PC-9 (cell line): ENCODE results near the gene CALR3. TPM values are rescaled to one million over a fixed set of nuclear protein-coding genes. Genes with fewer than 3 reads are reported as not detected.

Source experiments
- BruUV-seq: library from RNA; stranded (reverse); fragments of 400-500 nt; replicated peaks from 2 replicates; lab custom pipeline; 2021; lab: Mats Ljungman, UMichigan
- CTCF ChIA-PET: fragments of 300-600 bp; sonication (Branson Sonifier 250); formaldehyde crosslinking; loops from one replicate; lab custom pipeline; 2022; ENCODE audit warnings: antibody characterized with exemption; lab: Charles Lee
- POLR2A ChIA-PET: fragments of 300-600 bp; sonication (Branson Sonifier 250); formaldehyde crosslinking; loops from one replicate; lab custom pipeline; 2022; ENCODE audit warnings: antibody characterized with exemption; ENCODE audit not compliant: unreplicated experiment; lab: Charles Lee
- DNase-seq, 2 experiments: peaks; one replicate each; pipeline versions ENCODE4 v3.0.0 to v3.0.0-alpha.2; 2015 to 2022; ENCODE audit warnings: mixed read lengths in 1 of 2
- H2AFZ ChIP-seq: fragments of 200-600 bp; sonication (generic); 2 replicates; pipeline ENCODE4 v1.8.1; 2017; ENCODE audit warnings: antibody characterized with exemption
- H3F3A ChIP-seq: fragments of 200-600 bp; sonication (generic); 2 replicates; pipeline ENCODE4 v1.8.1; 2017; ENCODE audit warnings: antibody characterized with exemption, mild to moderate bottlenecking, low read depth; ENCODE audit not compliant: insufficient read depth
- H3K27ac ChIP-seq: fragments of 200-600 bp; sonication (generic); 2 replicates; pipeline ENCODE4 v1.6.1; 2016; ENCODE audit warnings: mixed run types
- H3K27me3 ChIP-seq: fragments of 200-600 bp; sonication (generic); 2 replicates; pipeline ENCODE4 v1.6.1; 2016; ENCODE audit warnings: low read depth, mixed run types; ENCODE audit not compliant: insufficient read depth
- H3K36me3 ChIP-seq: fragments of 200-600 bp; sonication (generic); 2 replicates; pipeline ENCODE4 v1.6.1; 2016; ENCODE audit warnings: low read depth, mixed run types
- H3K4me1 ChIP-seq: fragments of 200-600 bp; sonication (generic); replicated peaks from 2 replicates; pipeline ENCODE4 v1.6.1; 2016; ENCODE audit warnings: mixed run types; ENCODE audit not compliant: insufficient read depth
- H3K4me2 ChIP-seq: fragments of 200-600 bp; sonication (generic); 2 replicates; pipeline ENCODE4 v1.6.1; 2017; ENCODE audit warnings: mixed run types
- H3K4me3 ChIP-seq: fragments of 200-600 bp; sonication (generic); 2 replicates; pipeline ENCODE4 v1.6.1; 2016; ENCODE audit warnings: mixed run types
- H3K79me2 ChIP-seq: fragments of 200-600 bp; sonication (generic); 2 replicates; pipeline ENCODE4 v1.6.1; 2017; ENCODE audit warnings: low read depth, mixed run types
- H3K9me2 ChIP-seq: fragments of 200-600 bp; sonication (generic); 2 replicates; pipeline ENCODE4 v1.8.1; 2017; ENCODE audit warnings: mild to moderate bottlenecking; ENCODE audit not compliant: insufficient read depth
- H3K9me3 ChIP-seq: fragments of 200-600 bp; sonication (generic); 2 replicates; pipeline ENCODE4 v1.8.1; 2016; ENCODE audit warnings: low read depth; ENCODE audit not compliant: insufficient read depth
- H4K20me1 ChIP-seq: fragments of 200-600 bp; sonication (generic); 2 replicates; pipeline ENCODE4 v1.8.1; 2017; ENCODE audit not compliant: insufficient read depth
- EZH2 ChIP-seq: fragments of 200-600 bp; sonication (generic); IDR thresholded peaks from 2 replicates; pipeline ENCODE4 v1.8.0; 2017; ENCODE audit warnings: antibody characterized with exemption, low read depth
- intact Hi-C: fragments of 100-400 bp; cut with micrococcal nuclease; formaldehyde crosslinking; loops from one replicate; pipeline ENCODE4 v1.10.0; 2022; ENCODE audit not compliant: unreplicated experiment
- total RNA-seq: library from RNA; stranded (reverse); gene quantifications from 2 replicates; pipeline ENCODE4 v1.2.3, GENCODE V29; 2021
- TF ChIP-seq, protein P1 (sequence below): fragments of 200-600 bp; sonication (generic); conservative IDR thresholded peaks from 2 replicates; pipeline ENCODE4 v1.6.1; 2017; ENCODE audit warnings: mixed run types, antibody characterized with exemption, mild to moderate bottlenecking, moderate library complexity

The CALR3 gene
- total RNA-seq, 1 experiment from 2014 or later: not detected

GRCh38 chr19:16444269-16444600 lies 51.7 kb downstream of the CALR3 start:
- POLR2A ChIA-PET: no interaction called here
- Histone ChIP-seq H2AFZ (no peak overlapping the region), H3K27me3 (no peaks in the 10 kb centered on the region), H3K79me2 (peaks cover 66% of the 10 kb centered on the region), H3K9me2 (no peaks in the 10 kb centered on the region), H3F3A (peaks cover 30% of the 10 kb centered on the region; the same call in 1 of the 2 replicates), H3K4me2 (no peak overlapping the region), H3K4me1 (peaks cover 28% of the 10 kb centered on the region), H3K9me3 (no peaks in the 10 kb centered on the region), H4K20me1 (peaks cover 42% of the 10 kb centered on the region), H3K36me3 (no peaks in the 10 kb centered on the region), H3K27ac (no peak overlapping the region), H3K4me3 (no peak overlapping the region)
- CTCF ChIA-PET: no interaction called here
- no peak for DNase-seq
- intact Hi-C loops: no loop called here
- TF ChIP-seq, protein P1, sequence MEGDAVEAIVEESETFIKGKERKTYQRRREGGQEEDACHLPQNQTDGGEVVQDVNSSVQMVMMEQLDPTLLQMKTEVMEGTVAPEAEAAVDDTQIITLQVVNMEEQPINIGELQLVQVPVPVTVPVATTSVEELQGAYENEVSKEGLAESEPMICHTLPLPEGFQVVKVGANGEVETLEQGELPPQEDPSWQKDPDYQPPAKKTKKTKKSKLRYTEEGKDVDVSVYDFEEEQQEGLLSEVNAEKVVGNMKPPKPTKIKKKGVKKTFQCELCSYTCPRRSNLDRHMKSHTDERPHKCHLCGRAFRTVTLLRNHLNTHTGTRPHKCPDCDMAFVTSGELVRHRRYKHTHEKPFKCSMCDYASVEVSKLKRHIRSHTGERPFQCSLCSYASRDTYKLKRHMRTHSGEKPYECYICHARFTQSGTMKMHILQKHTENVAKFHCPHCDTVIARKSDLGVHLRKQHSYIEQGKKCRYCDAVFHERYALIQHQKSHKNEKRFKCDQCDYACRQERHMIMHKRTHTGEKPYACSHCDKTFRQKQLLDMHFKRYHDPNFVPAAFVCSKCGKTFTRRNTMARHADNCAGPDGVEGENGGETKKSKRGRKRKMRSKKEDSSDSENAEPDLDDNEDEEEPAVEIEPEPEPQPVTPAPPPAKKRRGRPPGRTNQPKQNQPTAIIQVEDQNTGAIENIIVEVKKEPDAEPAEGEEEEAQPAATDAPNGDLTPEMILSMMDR: no peak
- no peak for TF ChIP-seq EZH2
- no TSS peak for BruUV-seq

- ChIA-PET POLR2A (interaction anchor here (0.5 to 0.6 kb wide), 2 partner anchors 90 to 98 kb away, joined by 6 to 10 read pairs; no protein-coding TSS in a partner anchor), CTCF (interaction anchor here (0.5 to 1.1 kb wide), 4 partner anchors 10 to 329 kb away, joined by 3 to 4 read pairs (median 4); no protein-coding TSS in a partner anchor)
- H3K79me2 ChIP-seq: peaks cover 50% of the 10 kb centered on the region
- H3K4me1 ChIP-seq: peaks cover 18% of the 10 kb centered on the region
- TF ChIP-seq, protein P1: no peak
- TF ChIP-seq EZH2: no peak
- no peaks in the 10 kb centered on the region for H3K9me3 ChIP-seq
- no peaks in the 10 kb centered on the region for H3K27me3 ChIP-seq
- no peak overlapping the region for H3K4me2 ChIP-seq
- no peak overlapping the region for H3K27ac ChIP-seq
- no peaks in the 10 kb centered on the region for H3K9me2 ChIP-seq
- H2AFZ ChIP-seq: no peak overlapping the region
- no TSS peak for BruUV-seq
- 0 out of 2 replicates have a peak, but pooled peaks cover 5% of the 10 kb centered on the region for H3K36me3 ChIP-seq
- no peak for DNase-seq
- intact Hi-C loops: no loop called here
- peaks cover 35% of the 10 kb centered on the region for H4K20me1 ChIP-seq
- H3K4me3 ChIP-seq: no peak overlapping the region
- H3F3A ChIP-seq: peaks cover 15% of the 10 kb centered on the region; the same call in 1 of the 2 replicates
Measured at GRCh38 chr19:16442386-16443276, 53.3 kb downstream of the CALR3 start.

DNA sequence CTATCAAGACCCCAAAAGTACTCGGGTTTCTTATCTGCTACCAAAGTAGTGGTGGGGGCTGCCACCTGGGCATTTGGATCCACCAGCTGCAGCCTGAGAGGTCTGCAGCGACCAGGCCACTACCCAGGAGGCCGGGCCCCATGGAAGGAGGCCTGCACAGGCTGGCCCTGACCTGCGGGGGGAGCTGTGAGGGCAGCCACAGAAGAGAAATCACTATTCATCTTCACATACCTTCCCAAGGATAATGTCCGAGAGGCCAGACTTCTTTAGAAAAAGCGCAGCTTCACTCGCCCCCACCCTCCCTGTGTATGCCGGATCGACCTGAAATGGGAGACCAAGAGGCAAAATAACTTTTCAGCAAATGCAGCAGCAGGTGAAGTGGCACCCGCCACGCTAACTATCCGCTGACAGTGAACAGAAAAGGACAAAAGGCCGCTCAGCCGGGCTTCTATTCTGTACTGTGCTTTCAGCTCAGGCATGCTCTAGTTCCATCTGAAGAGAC lies 54.3 kb downstream of the CALR3 start:
- ChIA-PET CTCF (interaction anchor here (0.5 to 1.1 kb wide), 2 partner anchors 29 to 330 kb away, joined by 3 read pairs; no protein-coding TSS in a partner anchor), POLR2A (interaction anchor here (0.5 kb wide), 1 partner anchor 89 kb away, joined by 6 read pairs; no protein-coding TSS in a partner anchor)
- no peak overlapping the region for H3K27ac ChIP-seq
- H3K4me3 ChIP-seq: no peak overlapping the region
- peak in 1 of 2 experiments; percentile 41 for DNase-seq
- H4K20me1 ChIP-seq: peaks cover 26% of the 10 kb centered on the region
- H3K4me2 ChIP-seq: no peak overlapping the region
- H3K9me2 ChIP-seq: no peaks in the 10 kb centered on the region
- peaks cover 8% of the 10 kb centered on the region for H3K4me1 ChIP-seq
- H3K79me2 ChIP-seq: peaks cover 45% of the 10 kb centered on the region
- H3K36me3 ChIP-seq: 0 out of 2 replicates have a peak, but pooled peaks cover 6% of the 10 kb centered on the region
- intact Hi-C loops: no loop called here
- H2AFZ ChIP-seq: no peak overlapping the region
- H3F3A ChIP-seq: peaks cover 8% of the 10 kb centered on the region; the same call in 1 of the 2 replicates
- no TSS peak for BruUV-seq
- H3K9me3 ChIP-seq: no peaks in the 10 kb centered on the region
- TF ChIP-seq, protein P1: peak; percentile 72
- TF ChIP-seq EZH2: no peak
- no peaks in the 10 kb centered on the region for H3K27me3 ChIP-seq
